Daoy (cell line): Measurements from ENCODE around the gene CYP4F3. TPM values are rescaled to one million over a fixed set of nuclear protein-coding genes. Genes with fewer than 3 reads are reported as not detected.
A peak's percentile ranks its signal among the peaks of the same experiment; 100 is the strongest.
"Not testable (repeated sequence)": the region's sequence is repeated elsewhere in the genome, so short reads cannot be mapped to it uniquely, and the experiment has no call there.

Experiments used
- DNase-seq: peaks from one replicate; pipeline ENCODE4 v3.0.0-alpha.2; 2015; ENCODE audit warnings: low read depth
- total RNA-seq: library from RNA; depleted of rRNA; stranded (reverse); fragments of >200 nt; shearing (Covaris generic); gene quantifications from 2 replicates; pipeline ENCODE4 v1.2.3, GENCODE V29; 2014; rRNA removed

CYP4F3 gene
- total RNA-seq: not detected in 2 replicates

GRCh38 chr19:15640294-15640903, at the start of gene CYP4F3:
TSS of gene CYP4F3 (plus strand) at chr19:15640897. CDS start at chr19:15641416, 519 bp downstream.
- DNase-seq: peak; percentile 53

- DNase-seq: no peak
Observed at GRCh38 chr19:15591796-15592195, 48.9 kb upstream of the CYP4F3 start.

GRCh38 chr19:15592506-15592905, 48.2 kb upstream of the CYP4F3 start:
- DNase-seq: not testable (repeated sequence)

- not testable (repeated sequence) for DNase-seq
Observed at GRCh38 chr19:15593766-15594165, 46.9 kb upstream of the CYP4F3 start.

GRCh38 chr19:15595069-15595468, 45.6 kb upstream of the CYP4F3 start:
- DNase-seq: peak; percentile 45

GRCh38 chr19:15607978-15608925, 32.4 kb upstream of the CYP4F3 start:
- DNase-seq: not testable (repeated sequence)

GRCh38 chr19:15609261-15609660, 31.4 kb upstream of the CYP4F3 start:
- DNase-seq: no peak

GRCh38 chr19:15612342-15612741, 28.4 kb upstream of the CYP4F3 start:
- DNase-seq: no peak

GRCh38 chr19:15613338-15613737, 27.4 kb upstream of the CYP4F3 start:
- DNase-seq: no peak

- no peak for DNase-seq
Observed at GRCh38 chr19:15614507-15615379, 26.0 kb upstream of the CYP4F3 start, which contains the start of gene CYP4F8. TSS of gene CYP4F8 (plus strand) at chr19:15615218. CDS start at chr19:15615617, 399 bp downstream.

- DNase-seq: no peak
Observed at GRCh38 chr19:15615526-15615925, 25.2 kb upstream of the CYP4F3 start.

- no peak for DNase-seq
Observed at GRCh38 chr19:15616183-15616582, 24.5 kb upstream of the CYP4F3 start.

- no peak for DNase-seq
Observed at GRCh38 chr19:15616627-15617270, 23.9 kb upstream of the CYP4F3 start.

GRCh38 chr19:15618321-15618720, 22.4 kb upstream of the CYP4F3 start:
- no peak for DNase-seq

- DNase-seq: no peak
Observed at GRCh38 chr19:15621801-15622200, 18.9 kb upstream of the CYP4F3 start.

- no peak for DNase-seq
Observed at GRCh38 chr19:15622991-15623390, 17.7 kb upstream of the CYP4F3 start.

- DNase-seq: no peak
Observed at GRCh38 chr19:15623711-15624318, 16.9 kb upstream of the CYP4F3 start.

GRCh38 chr19:15628236-15629002, 12.3 kb upstream of the CYP4F3 start:
- DNase-seq: no peak

- peak; percentile 72 for DNase-seq
Observed at GRCh38 chr19:15629003-15629880, 11.5 kb upstream of the CYP4F3 start.
